Activated naive CD8-positive, alpha-beta T cell treated with anti-CD3 and anti-CD28 coated beads, Interleukin-2, amount 50 U/mL, for 24 hours (primary cell): ENCODE results near the gene IL1R2.

ENCODE experiments used
- ATAC-seq: fragments of 150-1000 bp; cut with Tn5 transposase; one replicate; pipeline ENCODE4 v1.10.0; 2021
- DNase-seq: peaks from one replicate; pipeline ENCODE4 v3.0.0; 2021
- H3K27ac Mint-ChIP-seq: one replicate; pipeline ENCODE4 v1.8.0; 2021; ENCODE audit warnings: mild to moderate bottlenecking, mixed read lengths
- H3K27me3 Mint-ChIP-seq: one replicate; pipeline ENCODE4 v1.8.0; 2021; ENCODE audit warnings: mixed read lengths
- H3K36me3 Mint-ChIP-seq: one replicate; pipeline ENCODE4 v1.8.0; 2021; ENCODE audit warnings: low read depth, mixed read lengths
- H3K4me1 Mint-ChIP-seq: one replicate; pipeline ENCODE4 v1.8.0; 2021; ENCODE audit warnings: mixed read lengths
- H3K4me3 Mint-ChIP-seq: one replicate; pipeline ENCODE4 v1.8.0; 2021; ENCODE audit warnings: mild to moderate bottlenecking, moderate library complexity, mixed read lengths
- H3K9me3 Mint-ChIP-seq: one replicate; pipeline ENCODE4 v1.8.0; 2021; ENCODE audit warnings: mixed read lengths

IL1R2 gene

GRCh38 chr2:101963198-101963597 is 28.6 kb upstream of the IL1R2 start:
- peaks cover under 1% of the 10 kb centered on the region for H3K4me1 Mint-ChIP-seq
- peaks cover 3% of the 10 kb centered on the region for H3K9me3 Mint-ChIP-seq
- no peak overlapping the region for H3K27ac Mint-ChIP-seq
- ATAC-seq, result no peak
- no peak for DNase-seq
- no peak overlapping the region for H3K4me3 Mint-ChIP-seq
- no peaks in the 10 kb centered on the region for H3K36me3 Mint-ChIP-seq
- H3K27me3 Mint-ChIP-seq, result no peaks in the 10 kb centered on the region

- H3K4me3 Mint-ChIP-seq, result no peak overlapping the region
- ATAC-seq (no peak), DNase-seq (no peak)
- peaks cover 4% of the 10 kb centered on the region for H3K36me3 Mint-ChIP-seq
- peaks cover 27% of the 10 kb centered on the region for H3K9me3 Mint-ChIP-seq
- H3K27me3 Mint-ChIP-seq, result no peaks in the 10 kb centered on the region
- peak overlapping the region; percentile 13 for H3K27ac Mint-ChIP-seq
- peaks cover 4% of the 10 kb centered on the region for H3K4me1 Mint-ChIP-seq
Measured at GRCh38 chr2:101967826-101968513, 23.8 kb upstream of the IL1R2 start.

- DNase-seq (no peak), ATAC-seq (no peak)
- H3K9me3 Mint-ChIP-seq, result peaks cover 27% of the 10 kb centered on the region
- peaks cover 4% of the 10 kb centered on the region for H3K36me3 Mint-ChIP-seq
- no peak overlapping the region for H3K27ac Mint-ChIP-seq
- H3K4me3 Mint-ChIP-seq, result no peak overlapping the region
- peaks cover 6% of the 10 kb centered on the region for H3K4me1 Mint-ChIP-seq
- no peaks in the 10 kb centered on the region for H3K27me3 Mint-ChIP-seq
Measured at GRCh38 chr2:101969723-101970122, 22.0 kb upstream of the IL1R2 start.

- H3K36me3 Mint-ChIP-seq, result peaks cover 4% of the 10 kb centered on the region
- no peak overlapping the region for H3K27ac Mint-ChIP-seq
- H3K27me3 Mint-ChIP-seq, result peaks cover 3% of the 10 kb centered on the region
- H3K9me3 Mint-ChIP-seq, result peaks cover 27% of the 10 kb centered on the region
- peaks cover 6% of the 10 kb centered on the region for H3K4me1 Mint-ChIP-seq
- H3K4me3 Mint-ChIP-seq, result no peak overlapping the region
- ATAC-seq, result no peak
- DNase-seq, result no peak
Measured at GRCh38 chr2:101970901-101971300, 20.9 kb upstream of the IL1R2 start.

- peaks cover 27% of the 10 kb centered on the region for H3K9me3 Mint-ChIP-seq
- H3K36me3 Mint-ChIP-seq, result peaks cover 4% of the 10 kb centered on the region
- no peak overlapping the region for H3K27ac Mint-ChIP-seq
- peaks cover 4% of the 10 kb centered on the region for H3K27me3 Mint-ChIP-seq
- H3K4me3 Mint-ChIP-seq, result no peak overlapping the region
- H3K4me1 Mint-ChIP-seq, result peaks cover 6% of the 10 kb centered on the region
- ATAC-seq (no peak), DNase-seq (no peak)
Measured at GRCh38 chr2:101971836-101972235, 19.9 kb upstream of the IL1R2 start.

- DNase-seq (no peak), ATAC-seq (no peak)
- H3K36me3 Mint-ChIP-seq, result peaks cover 4% of the 10 kb centered on the region
- H3K4me1 Mint-ChIP-seq, result peaks cover 6% of the 10 kb centered on the region
- no peak overlapping the region for H3K27ac Mint-ChIP-seq
- H3K4me3 Mint-ChIP-seq, result no peak overlapping the region
- H3K9me3 Mint-ChIP-seq, result peaks cover 27% of the 10 kb centered on the region
- H3K27me3 Mint-ChIP-seq, result peaks cover 4% of the 10 kb centered on the region
Measured at GRCh38 chr2:101972621-101973434, 18.9 kb upstream of the IL1R2 start.

GRCh38 chr2:101974663-101975062 is 17.1 kb upstream of the IL1R2 start:
- DNase-seq, result no peak
- H3K4me1 Mint-ChIP-seq, result peaks cover 6% of the 10 kb centered on the region
- peaks cover 4% of the 10 kb centered on the region for H3K36me3 Mint-ChIP-seq
- peaks cover 27% of the 10 kb centered on the region for H3K9me3 Mint-ChIP-seq
- H3K4me3 Mint-ChIP-seq, result no peak overlapping the region
- no peak for ATAC-seq
- H3K27me3 Mint-ChIP-seq, result peaks cover 4% of the 10 kb centered on the region
- no peak overlapping the region for H3K27ac Mint-ChIP-seq

- H3K36me3 Mint-ChIP-seq, result peaks cover 4% of the 10 kb centered on the region
- ATAC-seq (no peak), DNase-seq (no peak)
- H3K4me1 Mint-ChIP-seq, result peaks cover 6% of the 10 kb centered on the region
- H3K27me3 Mint-ChIP-seq, result peaks cover 4% of the 10 kb centered on the region
- H3K9me3 Mint-ChIP-seq, result peaks cover 23% of the 10 kb centered on the region
- no peak overlapping the region for H3K4me3 Mint-ChIP-seq
- H3K27ac Mint-ChIP-seq, result no peak overlapping the region
Measured at GRCh38 chr2:101975171-101975870, 16.4 kb upstream of the IL1R2 start.

- peaks cover 11% of the 10 kb centered on the region for H3K4me1 Mint-ChIP-seq
- peaks cover 9% of the 10 kb centered on the region for H3K9me3 Mint-ChIP-seq
- H3K4me3 Mint-ChIP-seq, result no peak overlapping the region
- H3K36me3 Mint-ChIP-seq, result peaks cover under 1% of the 10 kb centered on the region
- no peak overlapping the region for H3K27ac Mint-ChIP-seq
- peaks cover 4% of the 10 kb centered on the region for H3K27me3 Mint-ChIP-seq
- ATAC-seq (no peak), DNase-seq (no peak)
Measured at GRCh38 chr2:101976891-101977290, 14.9 kb upstream of the IL1R2 start.

GRCh38 chr2:101980368-101980767 is 11.4 kb upstream of the IL1R2 start:
- Mint-ChIP-seq H3K4me1 (peaks cover 5% of the 10 kb centered on the region), H3K27ac (no peak overlapping the region), H3K36me3 (no peaks in the 10 kb centered on the region), H3K4me3 (no peak overlapping the region), H3K27me3 (peaks cover 4% of the 10 kb centered on the region), H3K9me3 (no peaks in the 10 kb centered on the region)
- DNase-seq, result no peak
- ATAC-seq, result no peak

GRCh38 chr2:101981066-101981465 is 10.7 kb upstream of the IL1R2 start:
- H3K9me3 Mint-ChIP-seq, result no peaks in the 10 kb centered on the region
- ATAC-seq, result no peak
- no peak for DNase-seq
- H3K27me3 Mint-ChIP-seq, result no peaks in the 10 kb centered on the region
- no peaks in the 10 kb centered on the region for H3K36me3 Mint-ChIP-seq
- H3K4me3 Mint-ChIP-seq, result no peak overlapping the region
- no peak overlapping the region for H3K27ac Mint-ChIP-seq
- peaks cover 7% of the 10 kb centered on the region for H3K4me1 Mint-ChIP-seq

- ATAC-seq, result no peak
Measured at GRCh38 chr2:101981504-101981903, 10.3 kb upstream of the IL1R2 start.

GRCh38 chr2:101982495-101983029 is 9.2 kb upstream of the IL1R2 start:
- H3K4me1 Mint-ChIP-seq, result peaks cover 21% of the 10 kb centered on the region
- no peaks in the 10 kb centered on the region for H3K36me3 Mint-ChIP-seq
- no peak for DNase-seq
- no peak overlapping the region for H3K4me3 Mint-ChIP-seq
- ATAC-seq, result no peak
- H3K27ac Mint-ChIP-seq, result no peak overlapping the region
- no peaks in the 10 kb centered on the region for H3K9me3 Mint-ChIP-seq
- H3K27me3 Mint-ChIP-seq, result no peaks in the 10 kb centered on the region

More at GRCh38 chr2:101981504-101981903, 10.3 kb upstream of the IL1R2 start:
- Mint-ChIP-seq H3K27me3 (no peaks in the 10 kb centered on the region), H3K36me3 (no peaks in the 10 kb centered on the region), H3K4me3 (no peak overlapping the region), H3K27ac (no peak overlapping the region), H3K4me1 (peaks cover 11% of the 10 kb centered on the region), H3K9me3 (no peaks in the 10 kb centered on the region)
- DNase-seq, result no peak

GRCh38 chr2:101983486-101983885 is 8.3 kb upstream of the IL1R2 start:
- no peaks in the 10 kb centered on the region for H3K36me3 Mint-ChIP-seq
- no peak overlapping the region for H3K27ac Mint-ChIP-seq
- H3K4me1 Mint-ChIP-seq, result peaks cover 25% of the 10 kb centered on the region
- no peak overlapping the region for H3K4me3 Mint-ChIP-seq
- ATAC-seq (no peak), DNase-seq (no peak)
- H3K27me3 Mint-ChIP-seq, result no peaks in the 10 kb centered on the region
- no peaks in the 10 kb centered on the region for H3K9me3 Mint-ChIP-seq
